DMS153 (cell line): ENCODE data around the gene DBNDD2.

ENCODE experiments used
- DNase-seq: peaks from one replicate; lab custom pipeline; 2025; lab: John Stamatoyannopoulos, UW

The DBNDD2 gene

GRCh38 chr20:45378191-45378590 is 29.9 kb upstream of the DBNDD2 start, which contains the start of gene TP53TG5:
Gene TP53TG5, minus strand, starts transcription at chr20:45378325. Its CDS starts 89 bp downstream, at chr20:45378236.
- no peak for DNase-seq

- DNase-seq = no peak
Observed at GRCh38 chr20:45387274-45387673, 20.8 kb upstream of the DBNDD2 start.

- DNase-seq = no peak
Observed at GRCh38 chr20:45390931-45391330, 17.2 kb upstream of the DBNDD2 start.

GRCh38 chr20:45391559-45391958 is 16.5 kb upstream of the DBNDD2 start:
- no peak for DNase-seq

GRCh38 chr20:45392733-45393132 is 15.4 kb upstream of the DBNDD2 start:
- peak; percentile 25 for DNase-seq

GRCh38 chr20:45394221-45395113 is 13.6 kb upstream of the DBNDD2 start:
- no peak for DNase-seq

- DNase-seq = no peak
Observed at GRCh38 chr20:45395114-45395415, 13.0 kb upstream of the DBNDD2 start.

- no peak for DNase-seq
Observed at GRCh38 chr20:45399018-45399417, 9.1 kb upstream of the DBNDD2 start.

- DNase-seq = no peak
Observed at GRCh38 chr20:45400346-45401031, 7.6 kb upstream of the DBNDD2 start.

GRCh38 chr20:45402946-45403345 is 5.1 kb upstream of the DBNDD2 start:
- no peak for DNase-seq

GRCh38 chr20:45404438-45404837 is 3.7 kb upstream of the DBNDD2 start:
- DNase-seq = peak; percentile 74

- peak; percentile 3 for DNase-seq
Observed at GRCh38 chr20:45405571-45406259, 2.4 kb upstream of the DBNDD2 start.

GRCh38 chr20:45406260-45407066 is 1.6 kb upstream of the DBNDD2 start:
- peak; percentile 63 for DNase-seq

- DNase-seq = peak; percentile 13
Observed at GRCh38 chr20:45407067-45407745, 883 bp upstream of the DBNDD2 start.

GRCh38 chr20:45408646-45409213 is 641 bp downstream of the DBNDD2 start:
- no peak for DNase-seq

GRCh38 chr20:45409521-45410272 is 1.6 kb downstream of the DBNDD2 start:
- no peak for DNase-seq

- DNase-seq = no peak
Observed at GRCh38 chr20:45410887-45411286, 2.8 kb downstream of the DBNDD2 start.

- no peak for DNase-seq
Observed at GRCh38 chr20:45412653-45413052, 4.6 kb downstream of the DBNDD2 start.

GRCh38 chr20:45413479-45413878 is 5.4 kb downstream of the DBNDD2 start:
- no peak for DNase-seq
